ENCODE measurements around the gene TANK. TPM values are rescaled to one million over a fixed set of nuclear protein-coding genes. Genes with fewer than 3 reads are reported as not detected.

TANK gene
- total and polyA plus RNA-seq, 2 donors (not counting 1 experiment from before 2014, with no cell fraction given) = 96.4 to 104 TPM

GRCh38 chr2:161150704-161151103 is 9.5 kb upstream of the TANK start:
- H4K20me1 ChIP-seq (ENCODE audit: control insufficient read depth, extremely low read depth, insufficient read depth, low read length) = no peaks in the 10 kb centered on the region
- no peak overlapping the region for H3K4me2 ChIP-seq (ENCODE audit: extremely low read depth, insufficient read depth, low read length)
- H3K4me3 ChIP-seq (replicated peaks in 1 of 4; ENCODE audit: control extremely low read depth in 1 of 4, insufficient read depth in 1 of 4, low read depth in 3 of 4, low read length in 4 of 4) = no peak overlapping the region
- no peaks in the 10 kb centered on the region for H3K4me1 ChIP-seq (ENCODE audit: control insufficient read depth, extremely low read depth, insufficient read depth, low read length)
- no peak overlapping the region for H2AFZ ChIP-seq (ENCODE audit: low read length)
- no peak for DNase-seq (ENCODE audit: low read depth in 2 of 2)
- no peaks in the 10 kb centered on the region for H3K79me2 ChIP-seq (ENCODE audit: control insufficient read depth, insufficient read depth, low read length)
- no peak overlapping the region for H3K9ac ChIP-seq (ENCODE audit: insufficient read depth, low read length)
- no peak for TF ChIP-seq EZH2 (IDR thresholded peaks at IDR 0.05; ENCODE audit: low read length, missing control alignments)
- no peak for TF ChIP-seq CTCF (conservative IDR thresholded peaks at IDR 0.05 in 1 of 2, IDR thresholded peaks at IDR 0.05 in 1 of 2; ENCODE audit: low read depth in 1 of 2, low read length in 2 of 2)
- no peaks in the 10 kb centered on the region for H3K9me3 ChIP-seq (ENCODE audit: control insufficient read depth, insufficient read depth, low read depth, low read length)
- H3K27ac ChIP-seq (ENCODE audit: insufficient read depth, low read length) = no peak overlapping the region
- H3K27me3 ChIP-seq (ENCODE audit: control insufficient read depth, insufficient read depth, low read length) = no peaks in the 10 kb centered on the region
- H3K36me3 ChIP-seq (ENCODE audit: control insufficient read depth, insufficient read depth, low read length) = no peaks in the 10 kb centered on the region

- Histone ChIP-seq H3K4me2 (ENCODE audit: extremely low read depth, insufficient read depth, low read length) (no peak overlapping the region), H3K27ac (ENCODE audit: insufficient read depth, low read length) (no peak overlapping the region), H3K9ac (ENCODE audit: insufficient read depth, low read length) (no peak overlapping the region), H4K20me1 (ENCODE audit: control insufficient read depth, extremely low read depth, insufficient read depth, low read length) (no peaks in the 10 kb centered on the region), H3K9me3 (ENCODE audit: control insufficient read depth, insufficient read depth, low read depth, low read length) (no peaks in the 10 kb centered on the region), H2AFZ (ENCODE audit: low read length) (no peak overlapping the region), H3K4me3 (replicated peaks in 1 of 4; ENCODE audit: control extremely low read depth in 1 of 4, insufficient read depth in 1 of 4, low read depth in 3 of 4, low read length in 4 of 4) (no peak overlapping the region), H3K36me3 (ENCODE audit: control insufficient read depth, insufficient read depth, low read length) (no peaks in the 10 kb centered on the region), H3K27me3 (ENCODE audit: control insufficient read depth, insufficient read depth, low read length) (no peaks in the 10 kb centered on the region), H3K79me2 (ENCODE audit: control insufficient read depth, insufficient read depth, low read length) (no peaks in the 10 kb centered on the region), H3K4me1 (ENCODE audit: control insufficient read depth, extremely low read depth, insufficient read depth, low read length) (no peaks in the 10 kb centered on the region)
- TF ChIP-seq EZH2 (IDR thresholded peaks at IDR 0.05; ENCODE audit: low read length, missing control alignments) = no peak
- TF ChIP-seq CTCF (conservative IDR thresholded peaks at IDR 0.05 in 1 of 2, IDR thresholded peaks at IDR 0.05 in 1 of 2; ENCODE audit: low read depth in 1 of 2, low read length in 2 of 2) = no peak
- DNase-seq (ENCODE audit: low read depth in 2 of 2) = no peak
Observed at GRCh38 chr2:161152302-161152701, 7.9 kb upstream of the TANK start.

GRCh38 chr2:161158882-161159281 is 1.3 kb upstream of the TANK start:
- H3K4me2 ChIP-seq (ENCODE audit: extremely low read depth, insufficient read depth, low read length) = no peak overlapping the region
- peaks cover 2% of the 10 kb centered on the region for H3K4me1 ChIP-seq (ENCODE audit: control insufficient read depth, extremely low read depth, insufficient read depth, low read length)
- no peaks in the 10 kb centered on the region for H3K9me3 ChIP-seq (ENCODE audit: control insufficient read depth, insufficient read depth, low read depth, low read length)
- H3K79me2 ChIP-seq (ENCODE audit: control insufficient read depth, insufficient read depth, low read length) = peaks cover 34% of the 10 kb centered on the region
- no peak overlapping the region for H3K27ac ChIP-seq (ENCODE audit: insufficient read depth, low read length)
- no peak overlapping the region for H2AFZ ChIP-seq (ENCODE audit: low read length)
- no peaks in the 10 kb centered on the region for H4K20me1 ChIP-seq (ENCODE audit: control insufficient read depth, extremely low read depth, insufficient read depth, low read length)
- no peaks in the 10 kb centered on the region for H3K27me3 ChIP-seq (ENCODE audit: control insufficient read depth, insufficient read depth, low read length)
- DNase-seq (ENCODE audit: low read depth in 2 of 2) = no peak
- TF ChIP-seq EZH2 (IDR thresholded peaks at IDR 0.05; ENCODE audit: low read length, missing control alignments) = no peak
- TF ChIP-seq CTCF (conservative IDR thresholded peaks at IDR 0.05 in 1 of 2, IDR thresholded peaks at IDR 0.05 in 1 of 2; ENCODE audit: low read depth in 1 of 2, low read length in 2 of 2) = no peak
- H3K36me3 ChIP-seq (ENCODE audit: control insufficient read depth, insufficient read depth, low read length) = no peaks in the 10 kb centered on the region
- H3K4me3 ChIP-seq (replicated peaks in 1 of 4; ENCODE audit: control extremely low read depth in 1 of 4, insufficient read depth in 1 of 4, low read depth in 3 of 4, low read length in 4 of 4) = no peak overlapping the region
- no peak overlapping the region for H3K9ac ChIP-seq (ENCODE audit: insufficient read depth, low read length)

All from fibroblast of lung (primary cell).